HCT116 (cell line): ENCODE measurements around the gene MED13L. TPM values are rescaled to one million over a fixed set of nuclear protein-coding genes. Genes with fewer than 3 reads are reported as not detected.

ENCODE experiments used
- ATAC-seq: fragments of 200-7000 bp; cut with Tn5 transposase; 2 replicates; pipeline ENCODE4 v1.9.1; 2020; ENCODE audit warnings: mild to moderate bottlenecking, moderate library complexity
- BruUV-seq: library from RNA; stranded (reverse); fragments of 400-500 nt; replicated peaks from 2 replicates; lab custom pipeline; 2021; lab: Mats Ljungman, UMichigan
- CTCF ChIA-PET: fragments of 300-600 bp; sonication (Branson Sonifier 250); formaldehyde crosslinking; loops from one replicate; lab custom pipeline; 2021; ENCODE audit warnings: antibody characterized with exemption; lab: Charles Lee
- POLR2A ChIA-PET: fragments of 300-600, 350-600 bp; sonication (Branson Sonifier 250); formaldehyde crosslinking; loops from one replicate; lab custom pipeline; 2021; ENCODE audit warnings: antibody characterized with exemption; lab: Charles Lee
- RAD21 ChIA-PET, 2 experiments: fragments of 300-600 bp; sonication (Branson Sonifier 250); formaldehyde crosslinking; loops; one replicate each; lab custom pipeline; 2023; ENCODE audit warnings: low total read pairs in 2 of 2; ENCODE audit not compliant: uncharacterized antibody in 2 of 2, unreplicated experiment in 2 of 2, low non-redundant PET in 1 of 2; lab: Charles Lee
- DNase-seq: peaks from one replicate; pipeline ENCODE4 v3.0.0-alpha.2; 2010; ENCODE audit warnings: low read depth, low spot score
- H2AFZ ChIP-seq: fragments of 200-600 bp; shearing (Covaris generic), sonication (generic); 2 replicates; pipeline ENCODE4 v1.6.1; 2017; ENCODE audit warnings: low read depth, mixed run types, mixed read lengths, antibody characterized with exemption, low read length; ENCODE audit not compliant: poor library complexity, severe bottlenecking
- H3K27ac ChIP-seq: 2 replicates; pipeline ENCODE4 v1.5.1; 2012; ENCODE audit warnings: low read depth, low read length
- H3K27me3 ChIP-seq: fragments of 200-600 bp; sonication (generic); 2 replicates; pipeline ENCODE4 v1.6.1; 2016; ENCODE audit warnings: mixed run types, low read length, mixed read lengths; ENCODE audit not compliant: insufficient read depth
- H3K36me3 ChIP-seq, 2 experiments: fragments of 200-500 bp in 1 of 2; fragments of 200-600 bp in 1 of 2; sonication (Bioruptor generic) in 1 of 2; sonication (generic) in 1 of 2; 2 replicates each; pipeline versions ENCODE4 v1.5.1 to v1.6.1; 2014 to 2016; ENCODE audit warnings: low read length in 2 of 2, inconsistent platforms in 1 of 2, mixed read lengths in 1 of 2, mixed run types in 1 of 2; ENCODE audit not compliant: insufficient read depth in 2 of 2, control insufficient read depth in 1 of 2
- H3K4me1 ChIP-seq, 2 experiments: fragments of 200-600 bp in 1 of 2; sonication (generic) in 1 of 2; 2 replicates each; pipeline versions ENCODE4 v1.5.1 to v1.6.1; 2012 to 2017; ENCODE audit warnings: low read length in 2 of 2, inconsistent platforms in 1 of 2, mild to moderate bottlenecking in 1 of 2, mixed read lengths in 1 of 2, mixed run types in 1 of 2, moderate library complexity in 1 of 2; ENCODE audit not compliant: insufficient read depth in 2 of 2, control insufficient read depth in 1 of 2
- H3K4me2 ChIP-seq: fragments of 200-600 bp; sonication (generic); 2 replicates; pipeline ENCODE4 v1.6.1; 2017; ENCODE audit warnings: mixed run types, low read length, mixed read lengths
- H3K4me3 ChIP-seq, 2 experiments: fragments of 200-600 bp in 1 of 2; sonication (generic) in 1 of 2; replicated peaks in 1 of 2; 2 replicates each; pipeline ENCODE4 v1.5.1; 2011 to 2016; ENCODE audit warnings: low read length in 2 of 2, control low read depth in 1 of 2, low read depth in 1 of 2, mild to moderate bottlenecking in 1 of 2, mixed read lengths in 1 of 2, mixed run types in 1 of 2
- H3K79me2 ChIP-seq: fragments of 200-600 bp; sonication (generic); 2 replicates; pipeline ENCODE4 v1.6.1; 2017; ENCODE audit warnings: mild to moderate bottlenecking, mixed run types, low read length, moderate library complexity, mixed read lengths; ENCODE audit not compliant: insufficient read depth
- H3K9ac ChIP-seq: fragments of 200-600 bp; sonication (generic); 2 replicates; pipeline ENCODE4 v1.6.1; 2016; ENCODE audit warnings: low read length, mixed read lengths
- H3K9me2 ChIP-seq: fragments of 200-600 bp; sonication (generic), shearing (Covaris generic); 2 replicates; pipeline ENCODE4 v1.6.1; 2017; ENCODE audit warnings: mixed run types, mild to moderate bottlenecking, moderate library complexity; ENCODE audit not compliant: insufficient read depth
- H3K9me3 ChIP-seq, 2 experiments: fragments of 200-500 bp in 1 of 2; fragments of 200-600 bp in 1 of 2; sonication (Bioruptor generic) in 1 of 2; sonication (generic) in 1 of 2; 2 replicates each; pipeline ENCODE4 v1.6.1; 2014 to 2017; ENCODE audit warnings: low read length in 2 of 2, mixed read lengths in 2 of 2, inconsistent platforms in 1 of 2, low read depth in 1 of 2, mild to moderate bottlenecking in 1 of 2, mixed run types in 1 of 2, moderate library complexity in 1 of 2; ENCODE audit not compliant: control insufficient read depth in 1 of 2, insufficient read depth in 1 of 2
- H4K20me1 ChIP-seq: fragments of 200-600 bp; sonication (generic), shearing (Covaris generic); 2 replicates; pipeline ENCODE4 v1.6.1; 2017; ENCODE audit warnings: mixed run types, mild to moderate bottlenecking, moderate library complexity; ENCODE audit not compliant: insufficient read depth
- CBX3 ChIP-seq: IDR thresholded peaks from 2 replicates; pipeline ENCODE4 v1.6.1; 2012; ENCODE audit warnings: low read depth
- EGR1 ChIP-seq: IDR thresholded peaks from 2 replicates; pipeline ENCODE4 v1.6.1; 2012; ENCODE audit warnings: low read depth
- ELF1 ChIP-seq: IDR thresholded peaks from 2 replicates; pipeline ENCODE4 v1.6.1; 2012; ENCODE audit warnings: low read depth, borderline replicate concordance
- EZH2 ChIP-seq: fragments of 200-600 bp; sonication (generic); IDR thresholded peaks from 2 replicates; pipeline ENCODE4 v1.6.1; 2017; ENCODE audit warnings: antibody characterized with exemption, mixed run types
- EZH2phosphoT487 ChIP-seq: fragments of 200-600 bp; IDR thresholded peaks from 2 replicates; pipeline ENCODE4 v1.6.1; 2018; ENCODE audit warnings: antibody characterized with exemption, borderline replicate concordance
- POLR2A ChIP-seq: IDR thresholded peaks from 2 replicates; pipeline ENCODE4 v1.7.0; 2011; ENCODE audit warnings: borderline replicate concordance; ENCODE audit not compliant: insufficient read depth, insufficient read length; ENCODE audit errors: extremely low read depth
- POLR2AphosphoS5 ChIP-seq: IDR thresholded peaks from 2 replicates; pipeline ENCODE4 v1.6.1; 2011; ENCODE audit warnings: mild to moderate bottlenecking, low read depth, low read length, moderate library complexity
- RAD21 ChIP-seq: IDR thresholded peaks from 2 replicates; pipeline ENCODE4 v1.6.1; 2012; ENCODE audit warnings: low read depth, mild to moderate bottlenecking
- SIN3A ChIP-seq: IDR thresholded peaks from 2 replicates; pipeline ENCODE4 v1.6.1; 2012; ENCODE audit warnings: low read depth
- YY1 ChIP-seq: IDR thresholded peaks from 2 replicates; pipeline ENCODE4 v1.6.1; 2011; ENCODE audit warnings: low read length, low read depth, moderate library complexity, mild to moderate bottlenecking; ENCODE audit not compliant: insufficient replicate concordance; ENCODE audit errors: extremely low read depth
- ZFX ChIP-seq: fragments of 450-650 bp; IDR thresholded peaks from 2 replicates; pipeline ENCODE4 v1.6.1; 2017
- ZNF274 ChIP-seq: fragments of 200-500 bp; sonication (Bioruptor generic); IDR thresholded peaks from 2 replicates; pipeline ENCODE4 v1.6.1; 2014; ENCODE audit warnings: mild to moderate bottlenecking, low read depth, low read length, inconsistent platforms
- intact Hi-C: fragments of 100-400 bp; cut with micrococcal nuclease; formaldehyde crosslinking; loops from 2 replicates; pipeline ENCODE4 v1.10.0; 2022
- total RNA-seq: library from RNA; stranded (reverse); gene quantifications from one replicate; pipeline ENCODE4 v1.2.1, GENCODE V29; 2021; ENCODE audit not compliant: unreplicated experiment
- TF ChIP-seq, protein P1 (sequence below): IDR thresholded peaks from 2 replicates; pipeline ENCODE4 v1.6.1; 2011; ENCODE audit warnings: mild to moderate bottlenecking, low read length, moderate library complexity; ENCODE audit not compliant: insufficient replicate concordance; ENCODE audit errors: extremely low read depth
- TF ChIP-seq, protein P2 (sequence below), 3 experiments: fragments of 200-600 bp in 1 of 3; sonication (generic) in 1 of 3; IDR thresholded peaks in 2 of 3; conservative IDR thresholded peaks in 1 of 3; 2 replicates each; pipeline ENCODE4 v1.5.1; 2012 to 2017; ENCODE audit warnings: low read depth in 2 of 3, low read length in 2 of 3, antibody characterized with exemption in 1 of 3, borderline replicate concordance in 1 of 3, control low read depth in 1 of 3, mild to moderate bottlenecking in 1 of 3, mixed read lengths in 1 of 3, mixed run types in 1 of 3, moderate library complexity in 1 of 3; ENCODE audit not compliant: insufficient read depth in 1 of 3
- TF ChIP-seq, protein P3 (sequence below): IDR thresholded peaks from 2 replicates; pipeline ENCODE4 v1.6.1; 2012
- TF ChIP-seq, protein P4 (sequence below): IDR thresholded peaks from 2 replicates; pipeline ENCODE4 v1.6.1; 2012; ENCODE audit warnings: low read depth
- TF ChIP-seq, protein P5 (sequence below): IDR thresholded peaks from 2 replicates; pipeline ENCODE4 v1.6.1; 2012

Gene MED13L
- total RNA-seq, 1 experiment from 2014 or later: 176 TPM

DNA sequence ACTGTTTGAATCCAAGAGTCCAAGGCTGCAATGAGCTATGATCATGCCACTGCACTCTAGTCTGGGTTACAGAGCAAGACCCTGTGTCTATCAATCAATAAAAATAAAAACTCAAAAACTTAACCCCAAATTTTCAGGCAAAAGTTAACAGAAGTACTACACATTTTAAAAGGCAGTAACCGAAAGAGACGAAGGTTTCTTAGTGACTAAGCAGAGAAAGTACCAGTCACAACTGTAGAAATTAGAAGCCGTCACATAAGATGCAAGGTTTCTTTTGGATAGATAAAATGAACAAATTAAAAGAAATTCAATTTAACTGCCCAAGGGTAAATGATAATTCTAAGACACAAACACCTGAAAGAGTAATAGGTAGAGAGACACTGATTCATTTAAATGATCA, 103.5 kb downstream of the MED13L start:
- Histone ChIP-seq H3K79me2 (peaks cover 100% of the 10 kb centered on the region), H3K4me1 (peaks cover 0 to 12% of the 10 kb centered on the region in 2 experiments; a peak in 2 of 4 replicates), H3K27me3 (no peaks in the 10 kb centered on the region), H3K27ac (no peak overlapping the region), H3K4me3 (no peak overlapping the region), H3K9me3 (no peaks in the 10 kb centered on the region), H4K20me1 (peaks cover 82% of the 10 kb centered on the region), H3K9me2 (no peaks in the 10 kb centered on the region), H3K9ac (no peak overlapping the region), H2AFZ (no peak overlapping the region), H3K4me2 (no peak overlapping the region), H3K36me3 (no peaks in the 10 kb centered on the region)
- DNase-seq (no peak), ATAC-seq (no peak)
- ChIA-PET POLR2A (interaction anchor here (1.2 kb wide), 1 partner anchor 10 kb away, joined by 3 read pairs; no protein-coding TSS in a partner anchor), RAD21 (no interaction called here), CTCF (no interaction called here)
- BruUV-seq: no TSS peak
- intact Hi-C loops: no loop called here
- TF ChIP-seq ELF1 (no peak), ZFX (no peak), EZH2phosphoT487 (no peak), CBX3 (no peak), SIN3A (no peak), POLR2A (no peak), ZNF274 (no peak), EZH2 (no peak), YY1 (no peak), RAD21 (no peak), EGR1 (no peak), POLR2AphosphoS5 (no peak)
- TF ChIP-seq, protein P1, sequence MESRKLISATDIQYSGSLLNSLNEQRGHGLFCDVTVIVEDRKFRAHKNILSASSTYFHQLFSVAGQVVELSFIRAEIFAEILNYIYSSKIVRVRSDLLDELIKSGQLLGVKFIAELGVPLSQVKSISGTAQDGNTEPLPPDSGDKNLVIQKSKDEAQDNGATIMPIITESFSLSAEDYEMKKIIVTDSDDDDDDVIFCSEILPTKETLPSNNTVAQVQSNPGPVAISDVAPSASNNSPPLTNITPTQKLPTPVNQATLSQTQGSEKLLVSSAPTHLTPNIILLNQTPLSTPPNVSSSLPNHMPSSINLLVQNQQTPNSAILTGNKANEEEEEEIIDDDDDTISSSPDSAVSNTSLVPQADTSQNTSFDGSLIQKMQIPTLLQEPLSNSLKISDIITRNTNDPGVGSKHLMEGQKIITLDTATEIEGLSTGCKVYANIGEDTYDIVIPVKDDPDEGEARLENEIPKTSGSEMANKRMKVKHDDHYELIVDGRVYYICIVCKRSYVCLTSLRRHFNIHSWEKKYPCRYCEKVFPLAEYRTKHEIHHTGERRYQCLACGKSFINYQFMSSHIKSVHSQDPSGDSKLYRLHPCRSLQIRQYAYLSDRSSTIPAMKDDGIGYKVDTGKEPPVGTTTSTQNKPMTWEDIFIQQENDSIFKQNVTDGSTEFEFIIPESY: no peak
- TF ChIP-seq, protein P2, sequence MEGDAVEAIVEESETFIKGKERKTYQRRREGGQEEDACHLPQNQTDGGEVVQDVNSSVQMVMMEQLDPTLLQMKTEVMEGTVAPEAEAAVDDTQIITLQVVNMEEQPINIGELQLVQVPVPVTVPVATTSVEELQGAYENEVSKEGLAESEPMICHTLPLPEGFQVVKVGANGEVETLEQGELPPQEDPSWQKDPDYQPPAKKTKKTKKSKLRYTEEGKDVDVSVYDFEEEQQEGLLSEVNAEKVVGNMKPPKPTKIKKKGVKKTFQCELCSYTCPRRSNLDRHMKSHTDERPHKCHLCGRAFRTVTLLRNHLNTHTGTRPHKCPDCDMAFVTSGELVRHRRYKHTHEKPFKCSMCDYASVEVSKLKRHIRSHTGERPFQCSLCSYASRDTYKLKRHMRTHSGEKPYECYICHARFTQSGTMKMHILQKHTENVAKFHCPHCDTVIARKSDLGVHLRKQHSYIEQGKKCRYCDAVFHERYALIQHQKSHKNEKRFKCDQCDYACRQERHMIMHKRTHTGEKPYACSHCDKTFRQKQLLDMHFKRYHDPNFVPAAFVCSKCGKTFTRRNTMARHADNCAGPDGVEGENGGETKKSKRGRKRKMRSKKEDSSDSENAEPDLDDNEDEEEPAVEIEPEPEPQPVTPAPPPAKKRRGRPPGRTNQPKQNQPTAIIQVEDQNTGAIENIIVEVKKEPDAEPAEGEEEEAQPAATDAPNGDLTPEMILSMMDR (IDR thresholded peaks at IDR 0.05 in 2 of 3, conservative IDR thresholded peaks at IDR 0.05 in 1 of 3; ENCODE audit: borderline replicate concordance in 1 of 3, insufficient read depth in 1 of 3, low read depth in 2 of 3, low read length in 2 of 3): no peak
- TF ChIP-seq, protein P3, sequence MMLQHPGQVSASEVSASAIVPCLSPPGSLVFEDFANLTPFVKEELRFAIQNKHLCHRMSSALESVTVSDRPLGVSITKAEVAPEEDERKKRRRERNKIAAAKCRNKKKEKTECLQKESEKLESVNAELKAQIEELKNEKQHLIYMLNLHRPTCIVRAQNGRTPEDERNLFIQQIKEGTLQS: no peak
- TF ChIP-seq, protein P4, sequence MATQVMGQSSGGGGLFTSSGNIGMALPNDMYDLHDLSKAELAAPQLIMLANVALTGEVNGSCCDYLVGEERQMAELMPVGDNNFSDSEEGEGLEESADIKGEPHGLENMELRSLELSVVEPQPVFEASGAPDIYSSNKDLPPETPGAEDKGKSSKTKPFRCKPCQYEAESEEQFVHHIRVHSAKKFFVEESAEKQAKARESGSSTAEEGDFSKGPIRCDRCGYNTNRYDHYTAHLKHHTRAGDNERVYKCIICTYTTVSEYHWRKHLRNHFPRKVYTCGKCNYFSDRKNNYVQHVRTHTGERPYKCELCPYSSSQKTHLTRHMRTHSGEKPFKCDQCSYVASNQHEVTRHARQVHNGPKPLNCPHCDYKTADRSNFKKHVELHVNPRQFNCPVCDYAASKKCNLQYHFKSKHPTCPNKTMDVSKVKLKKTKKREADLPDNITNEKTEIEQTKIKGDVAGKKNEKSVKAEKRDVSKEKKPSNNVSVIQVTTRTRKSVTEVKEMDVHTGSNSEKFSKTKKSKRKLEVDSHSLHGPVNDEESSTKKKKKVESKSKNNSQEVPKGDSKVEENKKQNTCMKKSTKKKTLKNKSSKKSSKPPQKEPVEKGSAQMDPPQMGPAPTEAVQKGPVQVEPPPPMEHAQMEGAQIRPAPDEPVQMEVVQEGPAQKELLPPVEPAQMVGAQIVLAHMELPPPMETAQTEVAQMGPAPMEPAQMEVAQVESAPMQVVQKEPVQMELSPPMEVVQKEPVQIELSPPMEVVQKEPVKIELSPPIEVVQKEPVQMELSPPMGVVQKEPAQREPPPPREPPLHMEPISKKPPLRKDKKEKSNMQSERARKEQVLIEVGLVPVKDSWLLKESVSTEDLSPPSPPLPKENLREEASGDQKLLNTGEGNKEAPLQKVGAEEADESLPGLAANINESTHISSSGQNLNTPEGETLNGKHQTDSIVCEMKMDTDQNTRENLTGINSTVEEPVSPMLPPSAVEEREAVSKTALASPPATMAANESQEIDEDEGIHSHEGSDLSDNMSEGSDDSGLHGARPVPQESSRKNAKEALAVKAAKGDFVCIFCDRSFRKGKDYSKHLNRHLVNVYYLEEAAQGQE: no peak
- TF ChIP-seq, protein P5, sequence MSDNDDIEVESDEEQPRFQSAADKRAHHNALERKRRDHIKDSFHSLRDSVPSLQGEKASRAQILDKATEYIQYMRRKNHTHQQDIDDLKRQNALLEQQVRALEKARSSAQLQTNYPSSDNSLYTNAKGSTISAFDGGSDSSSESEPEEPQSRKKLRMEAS: no peak
- TF ChIP-seq, all 23 proteins: peak for 0
